Measurements from ENCODE around the gene GPI.

DNA sequence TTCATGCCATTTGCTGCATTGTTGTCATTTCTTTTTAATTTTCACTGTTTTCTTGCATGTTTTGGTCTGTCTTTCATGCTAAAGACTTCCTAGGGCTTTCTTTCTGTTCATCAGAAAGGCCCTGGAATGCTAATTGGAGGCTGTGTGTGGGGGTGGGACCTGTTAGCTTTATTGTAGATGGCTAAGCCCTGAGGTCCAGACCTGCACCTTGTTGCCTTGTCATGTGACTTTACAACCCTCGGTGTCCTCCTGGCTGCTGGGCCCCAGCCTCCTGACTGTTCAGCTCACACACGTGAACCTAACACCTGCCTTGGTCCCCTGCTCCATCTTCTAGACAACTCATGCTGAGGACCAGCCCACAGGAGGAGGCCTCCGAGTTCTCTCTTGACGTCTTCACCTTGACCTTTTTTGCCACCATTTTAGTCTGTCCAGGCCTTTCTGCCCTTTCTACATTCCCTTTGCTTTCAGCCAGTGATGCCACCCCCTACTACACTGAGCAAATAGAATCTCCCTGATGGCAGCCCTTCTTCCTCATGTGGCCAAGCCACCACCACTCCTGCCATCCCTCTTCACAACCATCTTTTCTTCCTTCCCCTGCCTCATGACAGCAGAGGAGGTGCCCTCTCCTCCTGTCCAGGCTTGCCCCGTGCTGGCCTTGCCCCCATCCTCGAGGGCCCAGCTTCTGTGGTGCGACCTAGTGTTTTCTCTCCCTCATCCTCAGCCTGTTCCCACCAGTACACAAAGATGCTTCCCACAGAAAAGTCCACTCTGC, 41.4 kb upstream of the GPI start:
- TF ChIP-seq, protein P1, sequence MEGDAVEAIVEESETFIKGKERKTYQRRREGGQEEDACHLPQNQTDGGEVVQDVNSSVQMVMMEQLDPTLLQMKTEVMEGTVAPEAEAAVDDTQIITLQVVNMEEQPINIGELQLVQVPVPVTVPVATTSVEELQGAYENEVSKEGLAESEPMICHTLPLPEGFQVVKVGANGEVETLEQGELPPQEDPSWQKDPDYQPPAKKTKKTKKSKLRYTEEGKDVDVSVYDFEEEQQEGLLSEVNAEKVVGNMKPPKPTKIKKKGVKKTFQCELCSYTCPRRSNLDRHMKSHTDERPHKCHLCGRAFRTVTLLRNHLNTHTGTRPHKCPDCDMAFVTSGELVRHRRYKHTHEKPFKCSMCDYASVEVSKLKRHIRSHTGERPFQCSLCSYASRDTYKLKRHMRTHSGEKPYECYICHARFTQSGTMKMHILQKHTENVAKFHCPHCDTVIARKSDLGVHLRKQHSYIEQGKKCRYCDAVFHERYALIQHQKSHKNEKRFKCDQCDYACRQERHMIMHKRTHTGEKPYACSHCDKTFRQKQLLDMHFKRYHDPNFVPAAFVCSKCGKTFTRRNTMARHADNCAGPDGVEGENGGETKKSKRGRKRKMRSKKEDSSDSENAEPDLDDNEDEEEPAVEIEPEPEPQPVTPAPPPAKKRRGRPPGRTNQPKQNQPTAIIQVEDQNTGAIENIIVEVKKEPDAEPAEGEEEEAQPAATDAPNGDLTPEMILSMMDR (conservative IDR thresholded peaks at IDR 0.05; ENCODE audit: low read length): no peak
- no peak for TF ChIP-seq EZH2phosphoT487 (IDR thresholded peaks at IDR 0.05; ENCODE audit: borderline replicate concordance, low read depth, low read length)

Measured in OCI-LY7 (cell line).